RWPE1 (cell line): ENCODE data around the gene TOPORS.

ENCODE experiments used
- CTCF ChIA-PET: fragments of 350-600 bp; sonication (Branson Sonifier 250); formaldehyde crosslinking; extraction: SDS; loops from one replicate; lab custom pipeline; 2021; lab: Yijun Ruan, JAX
- POLR2A ChIA-PET: fragments of 400-600 bp; formaldehyde crosslinking; extraction: SDS; loops from one replicate; lab custom pipeline; 2020; ENCODE audit warnings: antibody characterized with exemption; ENCODE audit not compliant: low non-redundant PET; lab: Yijun Ruan, JAX
- DNase-seq: peaks from one replicate; pipeline ENCODE4 v3.0.0; 2012; ENCODE audit warnings: low spot score
- H3K27ac ChIP-seq: fragments of 450-650 bp; 2 replicates; pipeline ENCODE4 v1.5.1; 2017
- CTCF ChIP-seq: fragments of 450-650 bp; conservative IDR thresholded peaks from 2 replicates; pipeline ENCODE4 v1.5.1; 2017; ENCODE audit warnings: low read depth, mild to moderate bottlenecking

Gene TOPORS

GRCh38 chr9:32501868-32502267 is 50.5 kb downstream of the TOPORS start:
- no peak for TF ChIP-seq CTCF
- DNase-seq = no peak
- no peak overlapping the region for H3K27ac ChIP-seq
- ChIA-PET CTCF (no interaction called here), POLR2A (no interaction called here)

- POLR2A ChIA-PET = no interaction called here
- TF ChIP-seq CTCF = no peak
- no peak overlapping the region for H3K27ac ChIP-seq
- DNase-seq = peak; percentile 54
- CTCF ChIA-PET = interaction anchor here (0.5 kb wide), 1 partner anchor 8 kb away, joined by 3 read pairs; no protein-coding TSS in a partner anchor
These were observed 51.6 kb downstream of the TOPORS start for GRCh38 chr9:32500768-32501167.

- H3K27ac ChIP-seq = no peak overlapping the region
- CTCF ChIA-PET = no interaction called here
- DNase-seq = no peak
- POLR2A ChIA-PET = no interaction called here
- no peak for TF ChIP-seq CTCF
These were observed 54.5 kb downstream of the TOPORS start for GRCh38 chr9:32497921-32498320.

GRCh38 chr9:32490601-32491000 is 61.8 kb downstream of the TOPORS start:
- ChIA-PET CTCF (interaction anchor here (0.6 kb wide), 1 partner anchor 32 kb away, joined by 3 read pairs; no protein-coding TSS in a partner anchor), POLR2A (no interaction called here)
- no peak for DNase-seq
- no peak for TF ChIP-seq CTCF
- no peak overlapping the region for H3K27ac ChIP-seq
